ENCODE results near the gene SLC5A1. TPM values are rescaled to one million over a fixed set of nuclear protein-coding genes. Genes with fewer than 3 reads are reported as not detected.

SLC5A1 gene
- polyA plus RNA-seq, 1 donor from 2014 or later, result not detected

DNA sequence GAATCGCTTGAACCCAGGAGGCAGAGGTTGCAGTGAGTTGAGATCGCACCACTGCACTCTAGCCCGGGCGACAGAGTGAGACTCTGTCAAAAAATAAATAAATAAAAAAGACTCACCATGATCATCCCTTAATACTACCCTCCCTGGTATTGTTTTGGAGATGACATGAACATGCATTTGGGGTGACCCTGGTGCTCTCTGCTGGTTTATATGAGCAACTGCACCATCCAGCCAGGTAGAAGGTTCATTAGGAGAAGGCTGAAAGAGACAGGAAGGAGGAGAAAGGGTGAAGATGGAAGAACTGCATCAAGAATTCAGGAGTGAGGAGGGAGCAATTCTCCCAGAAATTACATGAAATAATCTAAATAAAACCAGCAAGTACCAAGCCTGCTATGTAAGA, 37.8 kb downstream of the SLC5A1 start:
- Histone ChIP-seq H3K9me2 (ENCODE audit: insufficient read depth, low read length) (no peaks in the 10 kb centered on the region), H3K9ac (ENCODE audit: low read length) (no peak overlapping the region), H2AFZ (ENCODE audit: low read depth, low read length) (no peak overlapping the region), H3K27ac (ENCODE audit: low read length) (no peak overlapping the region), H3K4me2 (ENCODE audit: low read length) (no peak overlapping the region), H3K4me3 (ENCODE audit: low read length) (no peak overlapping the region), H3K79me2 (replicated peaks; ENCODE audit: insufficient read depth, low read length) (no peaks in the 10 kb centered on the region), H3K9me3 (ENCODE audit: low read length) (no peaks in the 10 kb centered on the region), H3F3A (ENCODE audit: insufficient read depth, low read length, poor library complexity, severe bottlenecking) (no peaks in the 10 kb centered on the region), H3K36me3 (ENCODE audit: insufficient read depth, low read length) (no peaks in the 10 kb centered on the region), H4K20me1 (ENCODE audit: insufficient read depth) (no peaks in the 10 kb centered on the region), H3K27me3 (ENCODE audit: insufficient read depth, low read depth, low read length) (no peaks in the 10 kb centered on the region)
- no peak for TF ChIP-seq TAF1 (IDR thresholded peaks at IDR 0.05; ENCODE audit: low read depth)
- no peak for TF ChIP-seq EP300 (conservative IDR thresholded peaks at IDR 0.05; ENCODE audit: poor library complexity, severe bottlenecking)
- no peak for TF ChIP-seq MXI1 (conservative IDR thresholded peaks at IDR 0.05; ENCODE audit: poor library complexity, severe bottlenecking)
- TF ChIP-seq, protein P1, sequence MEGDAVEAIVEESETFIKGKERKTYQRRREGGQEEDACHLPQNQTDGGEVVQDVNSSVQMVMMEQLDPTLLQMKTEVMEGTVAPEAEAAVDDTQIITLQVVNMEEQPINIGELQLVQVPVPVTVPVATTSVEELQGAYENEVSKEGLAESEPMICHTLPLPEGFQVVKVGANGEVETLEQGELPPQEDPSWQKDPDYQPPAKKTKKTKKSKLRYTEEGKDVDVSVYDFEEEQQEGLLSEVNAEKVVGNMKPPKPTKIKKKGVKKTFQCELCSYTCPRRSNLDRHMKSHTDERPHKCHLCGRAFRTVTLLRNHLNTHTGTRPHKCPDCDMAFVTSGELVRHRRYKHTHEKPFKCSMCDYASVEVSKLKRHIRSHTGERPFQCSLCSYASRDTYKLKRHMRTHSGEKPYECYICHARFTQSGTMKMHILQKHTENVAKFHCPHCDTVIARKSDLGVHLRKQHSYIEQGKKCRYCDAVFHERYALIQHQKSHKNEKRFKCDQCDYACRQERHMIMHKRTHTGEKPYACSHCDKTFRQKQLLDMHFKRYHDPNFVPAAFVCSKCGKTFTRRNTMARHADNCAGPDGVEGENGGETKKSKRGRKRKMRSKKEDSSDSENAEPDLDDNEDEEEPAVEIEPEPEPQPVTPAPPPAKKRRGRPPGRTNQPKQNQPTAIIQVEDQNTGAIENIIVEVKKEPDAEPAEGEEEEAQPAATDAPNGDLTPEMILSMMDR (IDR thresholded peaks at IDR 0.05; ENCODE audit: poor library complexity, severe bottlenecking), result peak; percentile 38
- TF ChIP-seq, protein P2, sequence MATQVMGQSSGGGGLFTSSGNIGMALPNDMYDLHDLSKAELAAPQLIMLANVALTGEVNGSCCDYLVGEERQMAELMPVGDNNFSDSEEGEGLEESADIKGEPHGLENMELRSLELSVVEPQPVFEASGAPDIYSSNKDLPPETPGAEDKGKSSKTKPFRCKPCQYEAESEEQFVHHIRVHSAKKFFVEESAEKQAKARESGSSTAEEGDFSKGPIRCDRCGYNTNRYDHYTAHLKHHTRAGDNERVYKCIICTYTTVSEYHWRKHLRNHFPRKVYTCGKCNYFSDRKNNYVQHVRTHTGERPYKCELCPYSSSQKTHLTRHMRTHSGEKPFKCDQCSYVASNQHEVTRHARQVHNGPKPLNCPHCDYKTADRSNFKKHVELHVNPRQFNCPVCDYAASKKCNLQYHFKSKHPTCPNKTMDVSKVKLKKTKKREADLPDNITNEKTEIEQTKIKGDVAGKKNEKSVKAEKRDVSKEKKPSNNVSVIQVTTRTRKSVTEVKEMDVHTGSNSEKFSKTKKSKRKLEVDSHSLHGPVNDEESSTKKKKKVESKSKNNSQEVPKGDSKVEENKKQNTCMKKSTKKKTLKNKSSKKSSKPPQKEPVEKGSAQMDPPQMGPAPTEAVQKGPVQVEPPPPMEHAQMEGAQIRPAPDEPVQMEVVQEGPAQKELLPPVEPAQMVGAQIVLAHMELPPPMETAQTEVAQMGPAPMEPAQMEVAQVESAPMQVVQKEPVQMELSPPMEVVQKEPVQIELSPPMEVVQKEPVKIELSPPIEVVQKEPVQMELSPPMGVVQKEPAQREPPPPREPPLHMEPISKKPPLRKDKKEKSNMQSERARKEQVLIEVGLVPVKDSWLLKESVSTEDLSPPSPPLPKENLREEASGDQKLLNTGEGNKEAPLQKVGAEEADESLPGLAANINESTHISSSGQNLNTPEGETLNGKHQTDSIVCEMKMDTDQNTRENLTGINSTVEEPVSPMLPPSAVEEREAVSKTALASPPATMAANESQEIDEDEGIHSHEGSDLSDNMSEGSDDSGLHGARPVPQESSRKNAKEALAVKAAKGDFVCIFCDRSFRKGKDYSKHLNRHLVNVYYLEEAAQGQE (IDR thresholded peaks at IDR 0.05; ENCODE audit: borderline replicate concordance), result no peak
- no peak for TF ChIP-seq EZH2 (IDR thresholded peaks at IDR 0.05; ENCODE audit: borderline replicate concordance, insufficient read depth, low read length, poor library complexity, severe bottlenecking)
- TF ChIP-seq POLR2AphosphoS5 (IDR thresholded peaks at IDR 0.05), result no peak
- TF ChIP-seq RAD21 (conservative IDR thresholded peaks at IDR 0.05), result peak; percentile 36
- TF ChIP-seq SMC3 (conservative IDR thresholded peaks at IDR 0.05; ENCODE audit: poor library complexity), result no peak

DNA sequence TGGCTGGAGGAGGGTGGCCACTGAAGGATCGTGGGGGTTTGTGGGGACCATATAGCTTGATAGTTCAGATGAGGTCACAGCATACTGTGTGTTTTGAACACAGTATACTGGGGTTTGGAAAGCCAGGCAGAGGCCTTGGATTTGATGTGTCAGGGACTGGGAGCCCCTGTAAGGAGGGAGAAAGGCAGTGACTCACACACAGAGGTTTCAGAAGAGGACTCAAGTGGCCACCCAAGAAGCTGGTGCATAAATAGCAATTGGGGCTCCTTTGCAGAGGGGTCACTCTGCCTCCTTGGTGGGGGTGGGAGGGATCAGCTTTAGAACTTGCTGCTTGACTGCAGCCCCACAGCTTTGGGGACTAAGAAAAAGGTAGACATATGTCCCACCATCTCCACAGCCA, 39.3 kb downstream of the SLC5A1 start:
- Histone ChIP-seq H3F3A (ENCODE audit: insufficient read depth, low read length, poor library complexity, severe bottlenecking) (no peaks in the 10 kb centered on the region), H3K9me2 (ENCODE audit: insufficient read depth, low read length) (no peaks in the 10 kb centered on the region), H3K9ac (ENCODE audit: low read length) (no peak overlapping the region), H3K27ac (ENCODE audit: low read length) (no peak overlapping the region), H3K9me3 (ENCODE audit: low read length) (no peaks in the 10 kb centered on the region), H3K4me2 (ENCODE audit: low read length) (no peak overlapping the region), H3K27me3 (ENCODE audit: insufficient read depth, low read depth, low read length) (no peaks in the 10 kb centered on the region), H2AFZ (ENCODE audit: low read depth, low read length) (no peak overlapping the region), H4K20me1 (ENCODE audit: insufficient read depth) (no peaks in the 10 kb centered on the region), H3K79me2 (replicated peaks; ENCODE audit: insufficient read depth, low read length) (no peaks in the 10 kb centered on the region), H3K36me3 (ENCODE audit: insufficient read depth, low read length) (no peaks in the 10 kb centered on the region), H3K4me3 (ENCODE audit: low read length) (no peak overlapping the region)
- TF ChIP-seq, protein P2 (IDR thresholded peaks at IDR 0.05; ENCODE audit: borderline replicate concordance), result no peak
- TF ChIP-seq EZH2 (IDR thresholded peaks at IDR 0.05; ENCODE audit: borderline replicate concordance, insufficient read depth, low read length, poor library complexity, severe bottlenecking), result no peak
- no peak for TF ChIP-seq TAF1 (IDR thresholded peaks at IDR 0.05; ENCODE audit: low read depth)
- TF ChIP-seq, protein P1 (IDR thresholded peaks at IDR 0.05; ENCODE audit: poor library complexity, severe bottlenecking), result no peak
- no peak for TF ChIP-seq RAD21 (conservative IDR thresholded peaks at IDR 0.05)
- no peak for TF ChIP-seq SMC3 (conservative IDR thresholded peaks at IDR 0.05; ENCODE audit: poor library complexity)
- TF ChIP-seq EP300 (conservative IDR thresholded peaks at IDR 0.05; ENCODE audit: poor library complexity, severe bottlenecking), result no peak
- no peak for TF ChIP-seq MXI1 (conservative IDR thresholded peaks at IDR 0.05; ENCODE audit: poor library complexity, severe bottlenecking)
- no peak for TF ChIP-seq POLR2AphosphoS5 (IDR thresholded peaks at IDR 0.05)

Measured in neural cell (in vitro differentiated cells).